ENCODE data around the gene PHYH.
A peak's percentile ranks its signal among the peaks of the same experiment; 100 is the strongest.
"Not testable (repeated sequence)": the region's sequence is repeated elsewhere in the genome, so short reads cannot be mapped to it uniquely, and the experiment has no call there.

PHYH gene

DNA sequence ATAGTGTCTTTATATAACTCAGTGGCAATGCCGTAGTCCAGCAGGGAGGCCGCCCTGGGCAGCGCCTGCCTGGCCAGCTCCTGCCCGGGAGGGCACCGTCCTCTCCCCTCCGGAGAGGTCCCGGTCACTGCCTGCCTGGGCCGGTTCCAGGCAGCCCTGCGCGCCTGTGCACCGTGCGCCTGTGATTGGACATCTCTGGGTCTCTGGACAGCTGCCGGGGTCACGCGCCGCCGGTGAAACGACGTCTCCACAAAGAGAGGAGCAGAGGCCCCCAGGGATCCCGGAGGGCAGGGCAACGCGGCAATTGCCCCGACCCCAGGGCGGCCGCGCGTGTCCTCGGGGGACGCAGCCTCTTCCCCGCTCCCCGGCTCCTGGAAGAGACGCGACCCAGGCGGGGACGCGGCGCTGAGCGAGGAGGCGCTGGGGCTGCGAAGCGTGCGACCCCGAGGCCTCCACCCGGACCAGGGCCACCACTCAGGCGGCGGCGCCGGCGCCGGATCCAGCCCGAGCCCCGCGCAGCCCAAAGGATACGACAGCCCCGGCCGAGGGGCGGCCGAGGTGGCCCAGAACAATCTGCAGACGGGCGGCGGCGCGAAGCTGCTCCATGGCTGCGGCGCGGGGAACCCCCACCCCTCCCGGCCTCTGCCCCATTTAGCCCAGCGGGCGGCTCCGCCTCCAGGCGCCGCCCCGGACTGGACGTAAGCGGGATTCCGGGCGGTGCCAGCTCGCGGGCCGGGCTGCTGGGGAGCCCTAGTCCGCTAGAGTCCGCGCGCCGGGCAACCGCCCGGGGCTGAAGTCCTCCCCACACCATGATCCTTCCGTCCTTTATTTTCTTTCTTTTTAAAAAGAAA lies at the start of gene PHYH:
Gene PHYH (minus strand): TSS at position 628 of the 851 bp plus-strand sequence. CDS start 22 bp downstream, at position 606.
- peak; percentile 90 for DNase-seq

- DNase-seq: peak; percentile 90
These were observed 48.6 kb upstream of the PHYH start, which contains the start of gene SEPHS1 for GRCh38 chr10:13348216-13349017. SEPHS1 (minus strand) TSS chr10:13348293; CDS start chr10:13344950, 3,343 bp downstream.

GRCh38 chr10:13347500-13348156 lies 47.8 kb upstream of the PHYH start:
- DNase-seq: peak; percentile 90

- DNase-seq: no peak
These were observed 47.2 kb upstream of the PHYH start for GRCh38 chr10:13347043-13347499.

- DNase-seq: no peak
These were observed 46.6 kb upstream of the PHYH start for GRCh38 chr10:13346283-13347042.

DNA sequence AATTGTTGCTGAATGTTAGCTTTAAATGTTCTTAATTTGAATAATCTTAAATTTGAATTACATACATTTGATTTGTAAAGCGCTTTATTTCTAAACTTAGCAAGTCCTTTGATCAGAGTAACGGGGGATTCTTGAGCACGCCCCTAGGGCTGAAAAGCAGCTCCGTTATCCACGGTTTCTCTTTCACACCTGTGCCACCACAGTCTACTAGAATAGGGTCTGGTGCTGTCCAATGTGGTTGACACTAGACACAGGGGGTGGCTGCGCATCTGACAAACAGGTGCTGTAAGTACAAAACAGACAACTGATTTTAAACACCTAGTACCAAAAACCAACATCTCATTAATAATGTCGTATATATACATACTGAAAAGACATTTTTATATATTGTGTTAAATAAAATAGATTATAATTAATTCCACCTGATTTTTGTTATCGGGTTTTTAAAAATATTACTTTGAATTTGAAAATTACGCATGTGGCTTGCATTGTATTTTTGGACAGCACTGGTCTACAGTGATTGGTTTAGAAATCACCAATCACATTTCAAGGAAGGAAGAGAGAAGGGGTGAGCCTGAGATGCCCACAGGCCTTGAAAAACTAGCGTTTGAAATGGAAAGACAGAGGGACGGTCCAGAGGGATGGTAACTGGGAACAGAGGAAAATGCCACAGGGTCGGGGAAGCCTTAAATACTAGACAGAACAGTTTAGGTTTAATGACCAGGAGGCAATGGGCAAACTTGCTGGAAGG lies 40.9 kb upstream of the PHYH start:
- DNase-seq: no peak

DNA sequence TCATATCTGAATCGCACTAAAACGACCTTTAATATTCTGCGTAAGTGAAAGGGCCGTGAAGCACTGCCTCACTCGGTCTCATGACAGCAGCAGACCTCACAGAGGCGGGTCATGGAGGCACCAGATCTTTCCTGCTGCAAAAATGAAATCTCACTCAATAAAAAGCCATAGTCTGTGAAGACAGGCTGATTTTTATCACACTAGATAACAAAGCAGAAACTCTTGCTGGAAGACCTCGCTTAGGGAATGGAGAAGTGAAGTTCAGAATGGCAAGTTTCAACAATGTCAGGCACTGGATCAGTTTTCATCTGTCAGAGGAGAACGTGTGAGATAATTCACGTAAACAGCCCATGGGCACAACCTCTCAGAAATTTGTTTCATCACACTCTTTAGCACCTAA lies 40.2 kb upstream of the PHYH start:
- no peak for DNase-seq

GRCh38 chr10:13338390-13339110 lies 38.7 kb upstream of the PHYH start:
- DNase-seq: no peak

GRCh38 chr10:13337827-13338196 lies 37.9 kb upstream of the PHYH start:
- no peak for DNase-seq

GRCh38 chr10:13337128-13337826 lies 37.4 kb upstream of the PHYH start:
- no peak for DNase-seq

GRCh38 chr10:13335881-13336280 lies 36.0 kb upstream of the PHYH start:
- DNase-seq: no peak

GRCh38 chr10:13334556-13334955 lies 34.7 kb upstream of the PHYH start:
- no peak for DNase-seq

GRCh38 chr10:13331646-13332045 lies 31.8 kb upstream of the PHYH start:
- DNase-seq: no peak

GRCh38 chr10:13330980-13331379 lies 31.1 kb upstream of the PHYH start:
- not testable (repeated sequence) for DNase-seq

DNA sequence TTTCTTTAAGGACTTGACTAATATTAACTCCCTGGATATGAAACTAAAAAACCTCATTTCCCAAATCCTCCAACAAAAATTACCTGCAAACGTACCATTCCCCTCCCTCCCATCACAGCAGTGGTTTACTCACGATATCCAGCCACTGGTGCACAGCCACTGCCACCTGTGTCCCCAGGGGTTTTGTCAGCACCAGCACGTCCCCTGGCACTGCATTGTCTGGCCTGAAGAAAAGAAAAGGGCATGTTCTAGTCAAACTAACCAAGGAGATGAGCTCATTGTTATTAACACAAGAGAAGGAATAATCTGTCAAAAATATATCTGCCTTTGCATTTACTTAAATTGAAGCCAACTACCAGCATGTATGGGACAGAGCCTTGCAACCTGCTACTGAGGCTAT lies 29.7 kb upstream of the PHYH start:
- DNase-seq: no peak

- no peak for DNase-seq
These were observed 28.7 kb upstream of the PHYH start for GRCh38 chr10:13328613-13329012.

GRCh38 chr10:13328126-13328525 lies 28.3 kb upstream of the PHYH start:
- DNase-seq: no peak

DNA sequence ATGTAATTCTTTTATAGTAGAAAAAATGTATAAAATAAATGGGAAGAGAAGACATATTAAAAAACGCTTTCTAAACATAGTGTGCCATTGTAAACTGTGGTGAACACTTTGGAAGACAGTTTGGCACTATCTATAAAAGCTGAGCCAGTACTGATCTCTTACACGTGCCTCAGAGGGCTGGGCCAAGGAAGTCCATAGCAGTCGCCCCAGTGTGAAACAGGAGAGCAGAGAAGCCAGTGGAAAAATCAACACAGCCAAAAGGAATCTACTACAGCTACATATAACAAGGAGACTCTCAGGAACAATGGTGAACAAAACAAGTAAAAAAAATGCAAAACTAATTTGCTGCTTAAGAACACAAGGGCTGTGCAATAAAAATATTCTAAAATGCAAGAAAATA lies 27.7 kb upstream of the PHYH start:
- DNase-seq: no peak

DNA sequence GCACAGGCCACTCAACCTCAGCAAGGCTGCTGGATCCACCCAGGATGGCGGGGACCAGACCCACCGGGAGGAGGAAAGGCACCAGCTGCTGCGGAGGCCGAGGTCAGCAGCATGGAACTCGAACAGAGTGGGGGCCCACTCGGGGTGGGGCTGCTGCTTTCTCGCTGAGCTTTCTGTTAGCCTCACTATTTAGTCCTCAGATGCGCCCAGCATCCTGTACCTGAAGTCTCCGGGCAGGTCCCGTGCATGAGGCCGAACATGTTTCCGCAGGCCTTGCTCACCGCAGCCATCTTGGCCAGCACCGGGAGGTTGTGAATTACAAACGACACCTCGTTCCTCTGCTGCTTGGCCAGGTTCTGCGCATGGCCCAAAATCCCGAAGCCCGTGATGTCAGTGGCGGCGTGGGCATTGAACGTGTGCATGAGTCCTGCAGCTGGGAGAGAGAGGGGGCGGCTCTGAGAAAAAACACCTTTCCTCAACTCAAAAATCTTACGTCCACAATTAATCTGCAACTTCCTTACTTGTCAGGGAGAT lies 22.8 kb upstream of the PHYH start:
- DNase-seq: no peak

GRCh38 chr10:13321576-13321975 lies 21.7 kb upstream of the PHYH start:
- no peak for DNase-seq
